ENCODE data around the gene PGRMC1.

- TF ChIP-seq RARB (CRISPR knock-in tag; IDR thresholded peaks at IDR 0.05), result no peak
- no peak for TF ChIP-seq ARNTL (CRISPR knock-in tag; IDR thresholded peaks at IDR 0.05; ENCODE audit: borderline replicate concordance, low read depth)
- TF ChIP-seq CREB5 (CRISPR knock-in tag; IDR thresholded peaks at IDR 0.05; ENCODE audit: low read depth), result no peak
- no peak for TF ChIP-seq ZC3H10 (CRISPR knock-in tag; IDR thresholded peaks at IDR 0.05)
- no peak for TF ChIP-seq ZNF8 (CRISPR knock-in tag; IDR thresholded peaks at IDR 0.05)
Observed at GRCh38 chrX:119231936-119232445, 4.1 kb upstream of the PGRMC1 start.

Measured in SK-N-SH treated with all-trans-retinoic acid at 6 μM for 48 hours (cell line).